HG03097 (cell line): ENCODE results near the gene LRRC51.
"Not testable (repeated sequence)": the region's sequence is repeated elsewhere in the genome, so short reads cannot be mapped to it uniquely, and the experiment has no call there.

Experiments used
- ATAC-seq: cut with Tn5 transposase; IDR thresholded peaks from one replicate; pipeline ENCODE4 v1.9.1; 2021; ENCODE audit not compliant: unreplicated experiment, low FRiP score

Gene LRRC51

GRCh38 chr11:72103754-72104167, 23.1 kb downstream of the LRRC51 start:
- ATAC-seq = no peak

- ATAC-seq = no peak
Measured at GRCh38 chr11:72105888-72106287, 25.2 kb downstream of the LRRC51 start, which contains the start of gene TOMT. TSS of gene TOMT (plus strand) at chr11:72105924. CDS start at chr11:72105952, 28 bp downstream.

- no peak for ATAC-seq
Measured at GRCh38 chr11:72111300-72112142, 30.9 kb downstream of the LRRC51 start.

DNA sequence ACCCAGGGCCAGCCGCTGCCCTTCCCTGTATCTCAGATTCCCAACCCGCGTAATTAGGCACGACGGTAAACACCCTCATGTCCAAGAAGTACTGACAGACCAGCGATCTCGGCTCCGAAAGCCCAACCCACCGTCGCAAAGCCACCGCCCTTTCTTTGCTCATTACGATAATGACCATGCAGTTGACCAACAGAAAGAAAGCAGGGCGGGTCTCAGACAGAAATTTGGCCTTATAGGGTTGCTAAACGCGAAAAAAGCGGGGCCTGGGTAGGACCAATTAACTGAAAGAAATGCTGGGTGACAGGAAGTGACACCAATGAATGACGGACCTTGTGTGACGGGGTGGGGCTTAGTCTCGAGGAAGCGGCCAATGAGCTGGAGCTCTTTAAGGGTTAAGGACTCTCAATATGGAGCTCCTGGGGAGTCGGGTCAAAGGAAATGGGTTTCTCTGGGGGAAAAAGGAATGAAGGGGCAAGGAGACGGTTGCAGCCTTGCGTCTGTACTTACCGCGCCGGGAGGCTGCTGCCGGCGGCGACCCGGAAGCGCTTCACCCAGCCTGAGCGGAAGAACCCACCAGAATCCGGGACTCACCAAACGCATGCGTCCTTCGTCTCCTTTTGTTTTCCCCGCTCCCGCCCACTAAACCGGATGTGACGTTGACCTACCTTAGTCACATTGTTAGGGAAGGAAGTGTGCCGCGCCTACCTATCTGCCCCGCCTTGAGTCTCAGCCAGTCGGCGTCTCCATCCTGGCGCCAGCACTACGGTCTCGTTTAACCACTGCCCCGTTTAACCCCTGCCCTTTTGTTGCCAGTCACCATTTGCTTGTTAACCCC, 31.7 kb downstream of the LRRC51 start, which contains the start of gene ANAPC15:
TSS of gene ANAPC15 (minus strand) at position 553 of the 835 bp plus-strand sequence. CDS start 1,419 bp downstream, outside the sequence.
- ATAC-seq = peak; percentile 81

DNA sequence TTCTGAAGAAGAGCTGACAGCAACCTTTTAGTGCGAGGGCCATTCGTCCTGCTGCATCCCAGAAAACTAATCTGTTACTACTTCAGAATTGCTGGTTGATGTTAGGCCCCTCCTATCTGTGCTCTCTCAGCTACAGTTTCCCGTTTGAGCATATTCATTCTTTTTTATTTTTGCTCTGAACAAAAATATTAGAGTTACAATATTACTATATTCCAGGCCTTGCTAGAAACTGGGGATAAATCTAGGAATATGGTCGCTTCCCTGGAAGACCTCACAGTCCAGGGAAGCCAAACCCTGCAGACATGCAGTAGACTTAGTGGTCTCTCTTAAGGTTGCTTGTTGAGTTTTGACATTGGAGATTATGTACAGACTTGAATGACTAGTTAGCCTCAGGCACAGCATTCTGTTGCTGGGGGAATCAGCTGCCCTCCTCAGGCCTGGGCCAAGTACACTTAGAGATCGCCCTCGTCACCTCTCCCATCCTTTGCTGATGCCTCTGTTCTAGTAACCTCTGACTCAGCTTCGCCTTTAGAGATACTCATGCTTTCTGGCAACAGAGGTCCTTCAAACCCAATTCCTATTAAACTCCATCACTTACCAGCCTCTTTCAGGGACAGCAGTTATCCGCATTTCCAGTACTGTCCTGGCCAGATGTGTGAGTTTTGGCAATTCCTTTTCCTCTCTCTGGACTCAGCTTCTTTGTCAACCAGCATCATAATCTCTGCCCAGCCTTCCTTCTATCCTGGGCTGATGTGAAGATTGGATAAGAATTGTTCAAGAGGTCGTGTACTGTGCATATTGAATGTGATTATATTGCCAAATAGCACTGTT, 32.5 kb downstream of the LRRC51 start:
- no peak for ATAC-seq

DNA sequence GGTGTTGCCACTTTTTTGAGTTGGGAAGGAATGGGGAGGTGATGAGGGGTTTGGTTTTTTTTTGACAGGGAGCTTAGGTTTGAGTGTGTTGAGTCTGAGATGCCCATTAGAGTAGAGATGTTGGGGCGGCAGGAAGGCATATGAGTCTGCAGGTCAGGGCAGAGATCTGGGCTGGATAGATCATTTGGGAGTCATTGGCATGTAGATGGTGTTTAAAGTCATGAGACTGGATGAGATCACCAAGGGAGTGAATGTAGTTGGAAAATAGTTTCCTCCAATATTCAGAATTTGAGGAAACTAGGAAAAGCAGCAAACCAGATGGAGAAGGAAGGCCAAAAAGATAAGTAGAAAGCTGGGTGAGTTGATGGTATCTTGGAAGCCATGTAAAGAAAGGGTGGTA, 33.9 kb downstream of the LRRC51 start:
- no peak for ATAC-seq

DNA sequence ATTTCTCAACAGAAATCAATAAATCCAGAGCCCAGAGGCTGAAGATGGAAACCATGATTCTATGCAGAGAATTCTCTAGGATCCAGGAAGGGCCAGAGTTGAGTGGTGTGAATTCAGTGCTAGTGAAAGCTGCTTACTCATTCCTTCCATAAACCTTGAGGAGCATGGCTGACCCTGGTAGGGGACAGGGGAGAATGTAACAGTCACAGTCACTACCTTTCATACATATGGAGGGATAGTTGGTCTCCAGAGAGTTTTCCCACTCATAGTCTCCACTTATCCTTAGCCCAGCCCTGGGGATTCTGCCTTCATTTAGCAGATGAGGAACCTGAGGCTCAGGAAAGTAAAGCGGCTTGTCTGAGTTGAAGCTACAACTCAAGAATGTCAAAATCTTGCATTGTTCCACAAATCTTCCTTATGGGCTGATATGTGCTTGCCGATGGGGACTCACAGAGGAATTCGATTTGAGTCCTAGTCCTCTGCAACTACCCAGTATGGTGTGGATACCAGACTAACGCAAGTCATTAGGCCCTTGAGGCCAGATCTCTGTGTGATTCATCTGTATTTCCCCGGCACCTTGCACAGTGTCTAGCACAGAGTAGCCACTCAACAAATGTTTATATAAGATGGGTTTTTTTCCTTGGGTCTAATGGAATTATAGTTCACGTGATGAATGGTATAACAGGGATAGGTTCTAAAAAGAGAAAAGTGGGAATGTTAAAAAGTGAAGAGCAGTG, 35.5 kb downstream of the LRRC51 start:
- ATAC-seq = no peak

- no peak for ATAC-seq
Measured at GRCh38 chr11:72119198-72119597, 38.5 kb downstream of the LRRC51 start.

GRCh38 chr11:72120930-72121329, 40.3 kb downstream of the LRRC51 start:
- ATAC-seq = no peak

- no peak for ATAC-seq
Measured at GRCh38 chr11:72122607-72123006, 42.0 kb downstream of the LRRC51 start.

DNA sequence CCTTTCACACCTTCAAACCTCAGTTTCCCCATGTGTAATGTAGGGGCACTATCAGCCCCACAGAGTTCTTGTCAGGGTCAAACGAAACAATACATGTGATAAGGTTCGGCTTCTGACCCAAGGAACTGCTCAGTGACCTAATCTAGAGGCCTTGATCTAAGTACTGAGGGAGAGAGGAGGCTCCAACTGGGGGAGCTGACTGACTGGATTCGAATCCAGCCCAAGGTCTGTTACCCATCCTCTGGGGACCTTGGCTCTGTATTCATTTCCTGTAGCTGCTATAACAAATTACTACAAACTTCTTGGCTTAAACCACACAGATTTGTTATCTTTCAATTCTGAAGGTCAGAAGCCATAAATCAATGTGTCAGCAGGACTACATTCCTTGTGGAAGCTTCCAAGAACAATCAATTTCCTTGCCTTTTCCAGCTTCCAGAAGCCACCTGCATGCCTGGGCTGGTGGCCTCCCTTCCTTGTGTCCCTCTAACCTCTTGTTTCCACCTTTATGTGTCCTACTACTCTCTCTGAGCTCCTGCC, 42.5 kb downstream of the LRRC51 start:
- ATAC-seq = no peak

DNA sequence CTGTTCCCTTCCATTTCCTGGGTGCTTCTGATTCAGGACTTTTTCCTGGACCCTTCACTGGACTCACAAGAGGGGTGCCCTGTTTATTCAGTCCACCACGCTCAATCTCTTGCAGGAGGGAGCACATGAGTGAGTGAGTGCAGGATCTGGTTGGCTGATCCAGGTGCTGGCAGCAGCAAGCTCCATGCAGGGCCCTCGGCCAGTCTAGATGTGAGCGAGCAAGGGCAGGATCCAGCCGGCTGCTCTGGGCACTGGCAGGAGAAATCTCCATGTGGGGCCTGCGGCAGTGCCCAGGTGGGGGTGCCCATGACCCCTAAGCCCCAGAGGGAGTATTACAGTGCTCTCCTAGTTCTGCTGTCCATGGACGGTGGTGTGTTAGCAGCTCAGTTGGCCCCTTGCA, 43.4 kb downstream of the LRRC51 start:
- no peak for ATAC-seq

DNA sequence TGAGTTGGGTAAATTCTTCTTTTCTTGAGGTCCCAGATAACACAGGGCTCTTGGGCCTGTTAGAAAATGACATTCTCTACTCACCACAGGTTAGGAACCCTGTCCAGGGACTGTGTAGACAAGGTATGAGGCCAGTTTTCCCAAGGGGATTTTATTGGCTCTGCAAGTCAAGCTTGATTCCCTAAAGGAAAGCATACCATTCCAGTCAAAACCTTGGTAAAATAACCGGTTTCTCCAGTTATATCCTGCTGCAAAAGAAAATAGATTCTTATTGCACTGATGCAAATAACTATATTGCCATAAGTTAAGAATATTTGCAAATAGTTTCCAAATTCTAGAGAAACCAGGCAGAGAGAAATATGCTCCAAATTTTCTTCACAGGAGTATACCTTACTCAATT, 45.3 kb downstream of the LRRC51 start:
- no peak for ATAC-seq

DNA sequence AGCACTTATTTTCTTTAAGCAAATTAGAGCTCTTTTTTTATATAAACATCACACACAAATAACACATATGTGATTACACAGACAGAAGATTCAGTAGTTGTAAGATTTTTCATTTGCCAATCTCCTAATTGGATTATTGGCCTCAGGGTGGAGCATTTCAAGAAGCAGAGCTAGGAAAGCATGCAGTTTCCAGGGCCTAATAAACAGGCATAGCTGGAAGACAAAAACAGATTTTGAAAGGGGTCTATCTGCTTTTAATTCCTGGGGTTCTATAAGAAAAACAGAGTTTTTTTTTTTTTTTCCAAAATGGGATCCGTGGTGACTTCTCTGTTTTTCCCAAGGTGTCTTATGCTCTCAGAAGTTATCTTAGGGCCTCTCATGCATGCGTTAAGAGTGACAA, 47.3 kb downstream of the LRRC51 start:
- no peak for ATAC-seq

GRCh38 chr11:72129381-72129780, 48.7 kb downstream of the LRRC51 start:
- ATAC-seq = no peak

GRCh38 chr11:72132646-72133045, 52.0 kb downstream of the LRRC51 start:
- ATAC-seq = no peak

DNA sequence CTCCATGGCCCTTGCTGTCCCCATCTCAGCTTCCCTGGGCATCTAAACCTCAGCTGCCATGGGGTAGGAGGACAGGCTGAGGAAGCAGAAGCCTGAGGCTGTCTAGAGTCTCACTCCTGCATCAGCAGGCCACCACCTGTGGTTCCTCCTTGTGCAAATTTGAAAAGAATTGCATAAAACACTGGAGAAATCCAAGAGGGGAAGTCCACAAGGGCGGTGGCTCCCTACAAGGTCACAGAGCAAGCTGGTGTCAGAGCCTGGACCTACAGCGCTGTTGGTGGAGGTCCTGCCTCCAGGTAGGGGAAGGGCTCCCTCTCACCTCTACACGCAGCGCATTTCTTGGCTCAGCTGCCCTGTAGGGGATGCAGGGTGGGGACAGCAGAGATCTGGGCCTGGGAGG, 54.8 kb downstream of the LRRC51 start, which contains the start of gene FOLR3:
TSS of gene FOLR3 (plus strand) at position 253 of the 400 bp plus-strand sequence. CDS start 228 bp downstream, outside the sequence.
- not testable (repeated sequence) for ATAC-seq

DNA sequence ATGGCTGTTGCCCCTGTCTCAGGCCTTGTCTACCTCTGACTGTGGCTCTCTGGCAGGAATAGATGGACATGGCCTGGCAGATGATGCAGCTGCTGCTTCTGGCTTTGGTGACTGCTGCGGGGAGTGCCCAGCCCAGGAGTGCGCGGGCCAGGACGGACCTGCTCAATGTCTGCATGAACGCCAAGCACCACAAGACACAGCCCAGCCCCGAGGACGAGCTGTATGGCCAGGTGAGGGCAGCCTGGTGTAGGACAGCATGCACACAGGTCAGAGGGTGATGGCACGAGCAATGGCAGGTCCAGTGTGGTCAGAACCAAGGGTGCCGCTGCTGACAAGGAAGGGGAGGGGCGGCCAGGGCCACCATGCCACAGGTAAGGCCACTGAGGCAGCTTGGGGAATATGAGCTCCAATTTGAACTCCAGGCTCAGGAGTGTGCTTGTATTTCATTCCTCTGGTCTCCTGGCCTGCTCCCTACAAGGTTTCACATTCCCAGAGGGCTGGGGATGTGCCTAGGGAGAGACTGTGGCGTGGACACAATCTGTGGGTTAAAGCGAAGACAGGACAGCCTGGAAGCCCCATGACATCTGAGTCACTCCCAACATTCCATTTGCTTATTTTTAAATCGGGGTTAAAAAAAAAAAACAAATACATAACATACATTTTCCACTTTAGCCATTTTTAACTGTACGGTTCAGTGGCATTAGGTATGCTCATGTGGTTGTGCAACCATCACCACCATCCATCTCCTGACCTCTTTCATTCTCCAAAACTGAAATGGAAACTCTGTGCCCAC, 55.4 kb downstream of the LRRC51 start:
- no peak for ATAC-seq
